Mesendoderm (in vitro differentiated cells): ENCODE data around the gene TSPAN5.
A peak's percentile ranks its signal among the peaks of the same experiment; 100 is the strongest.

ENCODE experiments used
- DNase-seq: peaks from one replicate; pipeline ENCODE4 v3.0.0; 2013
- H2AK5ac ChIP-seq: 2 replicates; pipeline ENCODE4 v1.6.1; 2013; ENCODE audit warnings: low read length, inconsistent platforms
- H2BK120ac ChIP-seq: 2 replicates; pipeline ENCODE4 v1.6.1; 2013; ENCODE audit warnings: low read depth, mild to moderate bottlenecking, low read length, moderate library complexity, mixed read lengths
- H2BK15ac ChIP-seq: replicated peaks from 2 replicates; pipeline ENCODE4 v1.6.1; 2013; ENCODE audit warnings: low read depth, mild to moderate bottlenecking, moderate library complexity
- H2BK5ac ChIP-seq: 2 replicates; pipeline ENCODE4 v1.6.1; 2013; ENCODE audit warnings: low read length, inconsistent platforms
- H3K18ac ChIP-seq: 2 replicates; pipeline ENCODE4 v1.6.1; 2013; ENCODE audit warnings: mild to moderate bottlenecking, low read length, mixed read lengths
- H3K23ac ChIP-seq: one replicate; pipeline ENCODE4 v1.6.1; 2013; ENCODE audit warnings: low read length
- H3K27ac ChIP-seq: 2 replicates; pipeline ENCODE4 v1.5.1; 2013; ENCODE audit warnings: low read depth, mild to moderate bottlenecking, inconsistent platforms, low read length, moderate library complexity
- H3K27me3 ChIP-seq: 2 replicates; pipeline ENCODE4 v1.6.1; 2013; ENCODE audit warnings: low read length, control low read depth, mild to moderate bottlenecking, inconsistent platforms; ENCODE audit not compliant: insufficient read depth, poor library complexity
- H3K36me3 ChIP-seq: 2 replicates; pipeline ENCODE4 v1.6.1; 2013; ENCODE audit warnings: low read length, inconsistent platforms; ENCODE audit not compliant: control insufficient read depth, insufficient read depth
- H3K4ac ChIP-seq: one replicate; pipeline ENCODE4 v1.6.1; 2013; ENCODE audit warnings: low read depth, mild to moderate bottlenecking, low read length, moderate library complexity
- H3K4me1 ChIP-seq: 2 replicates; pipeline ENCODE4 v1.6.1; 2013; ENCODE audit warnings: low read depth, low read length, inconsistent platforms; ENCODE audit not compliant: control insufficient read depth
- H3K4me2 ChIP-seq: 2 replicates; pipeline ENCODE4 v1.6.1; 2013; ENCODE audit warnings: low read length
- H3K4me3 ChIP-seq: 2 replicates; pipeline ENCODE4 v1.5.1; 2013; ENCODE audit warnings: mild to moderate bottlenecking, low read length
- H3K56ac ChIP-seq: one replicate; pipeline ENCODE4 v1.6.1; 2013; ENCODE audit warnings: low read length
- H3K79me1 ChIP-seq: 2 replicates; pipeline ENCODE4 v1.6.1; 2013; ENCODE audit warnings: low read length, inconsistent platforms
- H3K79me2 ChIP-seq: 2 replicates; pipeline ENCODE4 v1.6.1; 2013; ENCODE audit warnings: mild to moderate bottlenecking, low read length; ENCODE audit not compliant: control insufficient read depth, insufficient read depth
- H3K9ac ChIP-seq: 2 replicates; pipeline ENCODE4 v1.6.1; 2013; ENCODE audit warnings: low read length, inconsistent platforms
- H4K5ac ChIP-seq: one replicate; pipeline ENCODE4 v1.6.1; 2013; ENCODE audit warnings: low read length
- H4K8ac ChIP-seq: one replicate; pipeline ENCODE4 v1.6.1; 2013; ENCODE audit warnings: low read depth, mild to moderate bottlenecking, control low read depth, low read length, moderate library complexity
- WGBS: extraction: QIAGEN DNeasy Blood & Tissue Kit; methylation state at CpG from one replicate; pipeline ENCODE4 v1.1.7; 2013; ENCODE audit warnings: low lambda C conversion rate, missing lambda C conversion rate; ENCODE audit not compliant: insufficient coverage; ENCODE audit errors: extremely low coverage; 5-methylcytosine and 5-hydroxymethylcytosine counted together

Gene TSPAN5

DNA sequence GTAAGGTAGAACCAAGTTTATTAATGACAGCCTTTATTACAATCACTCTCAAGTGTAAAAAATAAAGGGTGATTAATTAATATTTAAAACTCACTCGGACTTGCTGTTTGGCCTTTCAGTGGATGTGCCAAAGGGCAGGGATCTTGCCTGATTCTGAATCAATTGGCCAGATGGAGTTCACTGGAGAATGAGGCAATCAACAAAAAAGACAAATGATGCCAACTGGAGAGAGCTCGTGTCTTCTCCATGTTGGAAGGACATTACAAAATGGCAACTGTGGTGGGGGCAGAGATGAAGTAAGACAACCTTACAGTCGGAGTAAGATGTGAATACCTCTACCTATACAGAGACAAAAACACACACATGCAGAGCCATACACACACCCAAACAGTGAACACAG is 188.0 kb downstream of the TSPAN5 start:
- Histone ChIP-seq H3K79me1 (no peaks in the 10 kb centered on the region), H3K27ac (no peak overlapping the region), H3K79me2 (no peaks in the 10 kb centered on the region), H3K23ac (no peak overlapping the region), H3K4me2 (no peak overlapping the region), H4K5ac (no peak overlapping the region), H2BK120ac (no peak overlapping the region), H3K18ac (no peak overlapping the region), H2AK5ac (no peak overlapping the region), H4K8ac (no peak overlapping the region), H3K9ac (no peak overlapping the region), H3K4me3 (no peak overlapping the region), H3K4ac (no peak overlapping the region), H3K56ac (no peak overlapping the region), H2BK5ac (no peak overlapping the region), H2BK15ac (no peak overlapping the region), H3K36me3 (no peaks in the 10 kb centered on the region), H3K27me3 (no peaks in the 10 kb centered on the region), H3K4me1 (no peaks in the 10 kb centered on the region)
- no peak for DNase-seq
- no CpG with 5 or more reads among the region's 3 CpGs for WGBS

DNA sequence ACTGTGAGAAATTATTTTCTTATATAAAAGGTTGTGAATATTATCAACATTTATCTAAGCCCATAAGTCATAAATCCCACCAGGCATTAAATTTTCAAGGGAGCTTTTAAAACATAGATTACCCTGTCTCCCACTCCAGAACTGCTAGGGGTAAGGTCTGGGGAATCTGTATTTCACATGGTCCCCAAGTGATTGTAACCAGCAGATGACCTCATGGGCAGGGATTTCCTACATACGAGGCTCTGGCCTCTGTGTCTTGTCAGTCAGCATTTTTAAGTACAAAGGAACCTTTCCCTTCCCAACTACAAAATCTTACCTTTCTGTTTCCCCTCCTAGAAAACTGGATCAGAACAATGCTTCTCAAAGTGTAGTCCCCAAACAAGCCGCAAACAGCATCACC is 188.6 kb downstream of the TSPAN5 start:
- no peak overlapping the region for H3K4ac ChIP-seq
- H3K56ac ChIP-seq = no peak overlapping the region
- no peak overlapping the region for H3K9ac ChIP-seq
- H3K27me3 ChIP-seq = no peaks in the 10 kb centered on the region
- no peak overlapping the region for H2BK15ac ChIP-seq
- no peak overlapping the region for H2AK5ac ChIP-seq
- H3K23ac ChIP-seq = no peak overlapping the region
- H3K18ac ChIP-seq = no peak overlapping the region
- no peak overlapping the region for H3K27ac ChIP-seq
- H3K79me1 ChIP-seq = no peaks in the 10 kb centered on the region
- H3K36me3 ChIP-seq = no peaks in the 10 kb centered on the region
- H4K5ac ChIP-seq = no peak overlapping the region
- WGBS = no CpG with 5 or more reads among the region's 2 CpGs
- H3K4me1 ChIP-seq = no peaks in the 10 kb centered on the region
- H2BK120ac ChIP-seq = no peak overlapping the region
- no peak overlapping the region for H3K4me2 ChIP-seq
- DNase-seq = peak; percentile 22
- no peak overlapping the region for H4K8ac ChIP-seq
- H3K4me3 ChIP-seq = no peak overlapping the region
- H3K79me2 ChIP-seq = no peaks in the 10 kb centered on the region
- H2BK5ac ChIP-seq = no peak overlapping the region

- H2BK5ac ChIP-seq = no peak overlapping the region
- no peak overlapping the region for H2AK5ac ChIP-seq
- H3K23ac ChIP-seq = no peak overlapping the region
- H3K56ac ChIP-seq = no peak overlapping the region
- H3K79me2 ChIP-seq = no peaks in the 10 kb centered on the region
- peak overlapping the region; percentile 14 for H4K8ac ChIP-seq
- H3K27ac ChIP-seq = no peak overlapping the region
- no peak overlapping the region for H2BK15ac ChIP-seq
- H4K5ac ChIP-seq = no peak overlapping the region
- WGBS = no CpG with 5 or more reads among the region's 6 CpGs
- H3K18ac ChIP-seq = no peak overlapping the region
- H3K4me3 ChIP-seq = no peak overlapping the region
- no peaks in the 10 kb centered on the region for H3K79me1 ChIP-seq
- H3K36me3 ChIP-seq = no peaks in the 10 kb centered on the region
- H3K4me2 ChIP-seq = no peak overlapping the region
- H3K9ac ChIP-seq = no peak overlapping the region
- DNase-seq = no peak
- peak overlapping the region; percentile 29 for H3K4ac ChIP-seq
- H3K4me1 ChIP-seq = no peaks in the 10 kb centered on the region
- no peak overlapping the region for H2BK120ac ChIP-seq
- H3K27me3 ChIP-seq = no peaks in the 10 kb centered on the region
These were observed 189.7 kb downstream of the TSPAN5 start for GRCh38 chr4:98468709-98469108.

DNA sequence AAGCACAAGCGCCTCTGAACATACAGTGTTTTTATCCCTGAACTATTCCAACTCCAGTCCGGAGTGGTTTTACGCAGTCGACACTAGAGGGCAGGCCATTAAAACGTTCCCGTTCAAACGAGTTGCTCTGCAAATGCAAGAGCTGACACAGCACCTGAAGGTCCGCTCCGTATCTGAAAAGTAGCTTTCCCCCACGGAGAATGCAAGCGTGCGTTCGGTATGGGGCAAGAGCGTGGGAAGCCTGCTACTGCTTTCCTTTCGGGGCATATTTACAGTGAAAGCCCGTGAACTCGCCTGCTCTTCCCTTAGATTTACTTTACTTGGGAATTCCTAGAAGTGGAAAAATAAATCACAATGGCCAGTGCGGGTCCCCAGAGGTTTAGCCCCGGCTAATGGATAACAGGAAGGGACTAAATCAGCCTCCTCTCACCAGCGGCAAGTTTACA is 190.8 kb downstream of the TSPAN5 start:
- Histone ChIP-seq H4K8ac (no peak overlapping the region), H3K4me2 (peak overlapping the region; percentile 83), H3K23ac (no peak overlapping the region), H3K36me3 (no peaks in the 10 kb centered on the region), H3K4me1 (no peaks in the 10 kb centered on the region), H3K27me3 (no peaks in the 10 kb centered on the region), H2BK5ac (no peak overlapping the region), H3K79me1 (no peaks in the 10 kb centered on the region), H3K27ac (no peak overlapping the region), H2BK120ac (no peak overlapping the region), H3K4me3 (no peak overlapping the region), H2BK15ac (no peak overlapping the region), H3K79me2 (no peaks in the 10 kb centered on the region), H2AK5ac (no peak overlapping the region), H4K5ac (no peak overlapping the region), H3K18ac (no peak overlapping the region), H3K56ac (peak overlapping the region; percentile 73), H3K4ac (no peak overlapping the region), H3K9ac (peak overlapping the region; percentile 56)
- peak; percentile 92 for DNase-seq
- no CpG with 5 or more reads among the region's 20 CpGs for WGBS

DNA sequence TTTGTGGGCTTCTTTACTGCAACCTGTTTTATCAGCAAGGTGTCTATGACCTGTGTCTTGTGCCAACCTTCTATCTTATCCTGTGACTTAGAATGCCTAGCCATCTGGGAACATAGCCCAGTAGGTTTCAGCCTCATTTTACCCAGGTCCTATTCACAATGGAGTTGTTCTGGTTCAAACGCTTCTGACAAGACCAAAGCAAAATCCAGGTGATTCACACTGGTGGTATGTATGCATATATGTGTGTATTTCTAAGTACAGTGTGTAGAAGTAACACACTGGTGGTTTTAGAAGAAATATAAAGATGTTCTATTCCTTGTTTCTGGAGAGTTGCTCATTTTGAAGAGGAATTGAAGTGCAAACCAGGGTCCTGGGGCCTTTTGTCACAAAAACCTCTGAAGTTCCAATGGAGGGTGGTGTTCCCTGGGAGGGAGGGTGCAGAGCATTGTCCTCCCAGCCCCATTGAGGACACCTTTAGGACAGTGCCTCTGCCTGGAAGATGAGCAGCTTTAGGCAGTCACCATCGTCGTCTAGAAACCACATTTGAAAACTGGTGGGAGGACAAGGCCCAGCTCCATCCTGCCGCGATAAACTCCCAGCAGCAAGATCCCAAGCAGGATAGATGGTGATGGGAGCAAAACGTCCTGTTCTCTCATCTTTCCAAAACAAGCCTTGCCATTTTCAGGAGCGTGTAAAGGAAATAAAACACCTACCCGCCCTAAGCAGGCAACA is 191.4 kb downstream of the TSPAN5 start:
- no peak for DNase-seq
- no CpG with 5 or more reads among the region's 8 CpGs for WGBS
- no peak overlapping the region for H3K4ac ChIP-seq
- H2BK15ac ChIP-seq = no peak overlapping the region
- H2AK5ac ChIP-seq = no peak overlapping the region
- no peak overlapping the region for H3K4me3 ChIP-seq
- H3K4me2 ChIP-seq = no peak overlapping the region
- no peaks in the 10 kb centered on the region for H3K4me1 ChIP-seq
- no peak overlapping the region for H2BK5ac ChIP-seq
- no peak overlapping the region for H4K8ac ChIP-seq
- no peak overlapping the region for H4K5ac ChIP-seq
- no peak overlapping the region for H3K18ac ChIP-seq
- no peak overlapping the region for H3K9ac ChIP-seq
- no peak overlapping the region for H3K23ac ChIP-seq
- H3K56ac ChIP-seq = no peak overlapping the region
- H2BK120ac ChIP-seq = no peak overlapping the region
- H3K79me1 ChIP-seq = no peaks in the 10 kb centered on the region
- no peaks in the 10 kb centered on the region for H3K27me3 ChIP-seq
- no peaks in the 10 kb centered on the region for H3K79me2 ChIP-seq
- H3K36me3 ChIP-seq = no peaks in the 10 kb centered on the region
- H3K27ac ChIP-seq = no peak overlapping the region

DNA sequence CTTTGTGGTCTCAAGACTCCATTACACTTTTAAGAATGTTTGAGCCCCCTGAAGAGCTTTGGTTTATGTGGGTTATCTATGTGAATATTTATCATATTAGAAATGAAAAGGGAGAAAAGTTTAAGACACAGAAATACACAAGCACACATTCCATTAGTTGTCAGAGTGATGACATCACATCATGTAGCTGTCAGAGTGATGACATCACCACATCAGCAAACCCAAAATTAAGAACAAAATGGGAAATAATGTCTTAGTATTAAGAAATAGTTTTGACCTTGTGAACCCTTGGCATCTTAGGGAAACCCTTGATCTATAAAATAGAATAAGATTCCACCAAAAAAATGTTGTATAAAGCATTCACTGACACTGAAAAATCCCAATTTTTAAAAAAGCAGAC is 195.9 kb downstream of the TSPAN5 start:
- Histone ChIP-seq H3K27me3 (no peaks in the 10 kb centered on the region), H3K4ac (no peak overlapping the region), H3K79me1 (no peaks in the 10 kb centered on the region), H2BK15ac (no peak overlapping the region), H3K79me2 (no peaks in the 10 kb centered on the region), H3K4me1 (no peaks in the 10 kb centered on the region), H3K4me2 (no peak overlapping the region), H3K27ac (no peak overlapping the region), H2BK120ac (no peak overlapping the region), H3K36me3 (no peaks in the 10 kb centered on the region), H3K56ac (no peak overlapping the region), H3K9ac (no peak overlapping the region), H4K5ac (no peak overlapping the region), H3K23ac (no peak overlapping the region), H4K8ac (no peak overlapping the region), H3K18ac (no peak overlapping the region), H3K4me3 (no peak overlapping the region), H2AK5ac (no peak overlapping the region), H2BK5ac (no peak overlapping the region)
- DNase-seq = no peak
